Stomach smooth muscle (tissue), 2 donors: Measurements from ENCODE around the gene PTPN1.

Experiments used
- H3K27ac ChIP-seq: one replicate; pipeline ENCODE4 v1.7.0; 2013; ENCODE audit warnings: mild to moderate bottlenecking, low read length, inconsistent platforms
- H3K27me3 ChIP-seq, 2 donors: one replicate each; pipeline ENCODE4 v1.7.0; 2013; ENCODE audit warnings: low read length in 2 of 2; ENCODE audit not compliant: insufficient read depth in 2 of 2, control insufficient read depth in 1 of 2
- H3K36me3 ChIP-seq, 2 donors: one replicate each; pipeline ENCODE4 v1.7.0; 2013; ENCODE audit warnings: low read length in 2 of 2; ENCODE audit not compliant: control insufficient read depth in 2 of 2, insufficient read depth in 2 of 2
- H3K4me1 ChIP-seq: one replicate; pipeline ENCODE4 v1.7.0; 2013; ENCODE audit warnings: low read length; ENCODE audit not compliant: control insufficient read depth, insufficient read depth
- H3K4me3 ChIP-seq, 2 donors: one replicate each; pipeline ENCODE4 v1.7.0; 2013; ENCODE audit warnings: low read length in 2 of 2
- H3K9ac ChIP-seq, 2 donors: one replicate each; pipeline ENCODE4 v1.7.0; 2013; ENCODE audit warnings: low read length in 2 of 2, mild to moderate bottlenecking in 1 of 2
- H3K9me3 ChIP-seq, 2 donors: one replicate each; pipeline ENCODE4 v1.7.0; 2013; ENCODE audit warnings: low read length in 2 of 2; ENCODE audit not compliant: control insufficient read depth in 2 of 2
- donor health status: healthy.
- donor health status: Pancreatic carcinoma.

PTPN1 gene

GRCh38 chr20:50548396-50548795, 38.2 kb downstream of the PTPN1 start:
- H3K27ac ChIP-seq: no peak overlapping the region
- no peak overlapping the region for H3K9ac ChIP-seq
- H3K27me3 ChIP-seq: no peaks in the 10 kb centered on the region
- H3K4me1 ChIP-seq: peaks cover 4% of the 10 kb centered on the region
- no peak overlapping the region for H3K4me3 ChIP-seq
- H3K9me3 ChIP-seq: no peaks in the 10 kb centered on the region
- H3K36me3 ChIP-seq: peaks cover 3 to 6% of the 10 kb centered on the region in 2 donors

DNA sequence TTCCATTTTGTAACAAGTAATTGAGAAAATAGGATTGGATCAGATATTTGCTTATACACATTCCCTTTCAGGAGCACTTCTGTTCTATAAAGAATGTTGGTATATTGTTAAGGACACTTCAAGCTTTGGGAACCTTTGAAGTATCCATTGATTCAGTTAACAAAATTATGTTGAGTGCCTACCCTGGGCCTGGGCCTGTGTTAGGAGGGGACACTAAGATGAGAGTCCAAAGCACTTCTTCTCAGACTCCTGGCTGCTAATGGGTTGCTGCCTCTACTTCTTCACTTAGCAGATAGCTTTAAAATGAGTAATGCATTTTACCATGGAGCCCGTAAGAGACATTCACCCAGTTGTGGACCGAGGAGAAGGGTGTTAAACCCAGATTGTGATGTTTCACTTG, 40.3 kb downstream of the PTPN1 start:
- Histone ChIP-seq H3K4me1 (peaks cover 4% of the 10 kb centered on the region), H3K27ac (no peak overlapping the region)

DNA sequence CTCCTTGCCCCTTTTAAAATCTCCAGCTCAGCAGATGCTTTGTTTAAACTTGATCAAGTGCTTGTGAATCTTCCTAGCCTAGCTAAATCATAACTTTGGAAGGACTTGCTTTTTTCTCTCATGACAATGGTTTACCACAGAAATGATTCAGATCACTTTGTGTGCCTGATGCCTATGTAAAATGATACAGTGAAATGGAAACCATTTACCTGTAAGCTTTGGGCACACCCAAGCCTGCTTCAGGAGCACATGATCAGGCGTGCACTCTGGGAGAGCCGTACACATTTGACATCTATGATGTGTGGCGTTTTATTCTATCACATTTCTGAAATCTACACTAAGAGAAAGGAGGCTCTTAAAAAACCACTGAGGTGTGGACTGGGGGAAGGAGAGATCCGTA, 41.1 kb downstream of the PTPN1 start:
- Histone ChIP-seq H3K36me3 (peaks cover 3 to 6% of the 10 kb centered on the region in 2 donors), H3K27me3 (no peaks in the 10 kb centered on the region), H3K4me1 (peaks cover 4% of the 10 kb centered on the region), H3K9me3 (no peaks in the 10 kb centered on the region), H3K27ac (no peak overlapping the region), H3K9ac (no peak overlapping the region), H3K4me3 (no peak overlapping the region)

More for the DNA sequence above, 40.3 kb downstream of the PTPN1 start:
- no peaks in the 10 kb centered on the region for H3K27me3 ChIP-seq
- no peak overlapping the region for H3K9ac ChIP-seq
- H3K9me3 ChIP-seq: no peaks in the 10 kb centered on the region
- peaks cover 3 to 6% of the 10 kb centered on the region in 2 donors for H3K36me3 ChIP-seq
- no peak overlapping the region for H3K4me3 ChIP-seq

DNA sequence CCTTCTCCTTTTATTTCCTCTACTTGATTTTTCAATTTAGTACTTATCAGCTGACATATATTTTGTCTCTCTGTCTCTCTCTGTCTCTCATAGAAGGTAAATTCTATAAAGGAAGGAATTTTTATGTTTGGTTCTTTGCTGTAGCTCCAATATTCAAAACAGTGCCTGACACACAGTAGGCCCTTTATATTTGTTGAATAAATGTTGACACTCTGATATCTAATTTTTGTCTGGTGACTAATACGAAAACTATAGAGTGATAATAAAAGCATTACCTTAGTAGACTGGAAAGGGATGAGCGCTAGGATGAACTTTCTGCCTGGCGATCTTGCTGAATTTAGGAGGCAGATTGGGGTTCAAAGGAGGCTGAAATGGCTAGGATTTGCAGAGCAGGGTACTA, 42.8 kb downstream of the PTPN1 start:
- H3K27ac ChIP-seq: no peak overlapping the region
- H3K9ac ChIP-seq: no peak overlapping the region
- H3K9me3 ChIP-seq: no peaks in the 10 kb centered on the region
- no peak overlapping the region for H3K4me3 ChIP-seq
- H3K27me3 ChIP-seq: no peaks in the 10 kb centered on the region
- H3K36me3 ChIP-seq: peaks cover 3 to 8% of the 10 kb centered on the region in 2 donors
- no peaks in the 10 kb centered on the region for H3K4me1 ChIP-seq

GRCh38 chr20:50554694-50555579, 44.8 kb downstream of the PTPN1 start:
- Histone ChIP-seq H3K27ac (no peak overlapping the region), H3K27me3 (no peaks in the 10 kb centered on the region), H3K36me3 (peaks cover 0 to 3% of the 10 kb centered on the region in 2 donors), H3K9me3 (no peaks in the 10 kb centered on the region), H3K4me3 (no peak overlapping the region), H3K4me1 (peaks cover 1% of the 10 kb centered on the region), H3K9ac (no peak overlapping the region)

DNA sequence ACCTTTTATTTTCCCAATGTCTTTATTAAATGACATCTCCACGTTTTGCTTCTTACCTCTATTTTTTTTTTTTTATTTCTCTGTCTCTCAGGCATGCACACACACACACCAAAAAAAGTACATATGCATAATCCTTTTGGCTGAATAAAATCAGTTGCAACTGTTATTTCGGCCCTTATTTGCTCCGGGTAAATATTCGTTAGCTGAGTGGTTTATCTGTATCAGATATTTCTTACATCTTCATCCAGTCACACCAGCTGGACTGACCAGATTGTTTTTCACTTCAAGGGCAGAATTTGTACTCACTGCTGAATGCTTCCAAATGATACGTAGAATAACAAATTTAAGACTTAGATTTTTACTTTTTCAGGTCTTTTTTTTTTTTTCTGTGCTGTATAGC, 45.5 kb downstream of the PTPN1 start:
- H3K4me3 ChIP-seq: no peak overlapping the region
- no peak overlapping the region for H3K9ac ChIP-seq
- H3K9me3 ChIP-seq: no peaks in the 10 kb centered on the region
- H3K27me3 ChIP-seq: no peaks in the 10 kb centered on the region
- H3K4me1 ChIP-seq: peaks cover 6% of the 10 kb centered on the region
- H3K27ac ChIP-seq: no peak overlapping the region
- H3K36me3 ChIP-seq: peaks cover 0 to 3% of the 10 kb centered on the region in 2 donors

DNA sequence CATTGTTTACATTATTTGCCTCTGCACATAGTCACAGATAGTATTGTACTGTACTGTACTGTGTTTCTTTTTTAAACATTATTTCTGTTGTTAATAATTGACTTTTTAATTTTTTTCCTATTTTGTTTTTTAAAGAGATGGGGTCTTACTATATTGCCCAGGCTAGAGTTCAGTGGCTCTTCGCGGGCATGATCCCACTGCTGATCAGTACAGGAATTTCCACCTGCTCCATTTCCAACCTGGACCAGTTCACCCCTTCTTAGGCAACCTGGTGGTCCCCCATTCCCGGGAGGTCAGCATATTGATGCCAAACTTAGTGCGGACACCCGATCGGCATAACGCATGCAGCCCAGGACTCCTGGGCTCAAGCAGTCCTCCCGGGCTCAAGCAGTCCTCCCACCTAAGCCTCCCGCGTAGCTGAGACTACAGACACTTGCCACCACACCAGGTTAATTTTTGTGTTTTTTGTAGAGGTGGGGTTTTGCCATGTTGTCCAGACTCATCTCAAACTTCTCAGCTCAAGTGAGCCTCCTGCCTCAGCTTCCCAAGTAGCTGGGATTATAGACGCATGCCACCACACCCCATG, 47.5 kb downstream of the PTPN1 start:
- H3K27ac ChIP-seq: no peak overlapping the region

DNA sequence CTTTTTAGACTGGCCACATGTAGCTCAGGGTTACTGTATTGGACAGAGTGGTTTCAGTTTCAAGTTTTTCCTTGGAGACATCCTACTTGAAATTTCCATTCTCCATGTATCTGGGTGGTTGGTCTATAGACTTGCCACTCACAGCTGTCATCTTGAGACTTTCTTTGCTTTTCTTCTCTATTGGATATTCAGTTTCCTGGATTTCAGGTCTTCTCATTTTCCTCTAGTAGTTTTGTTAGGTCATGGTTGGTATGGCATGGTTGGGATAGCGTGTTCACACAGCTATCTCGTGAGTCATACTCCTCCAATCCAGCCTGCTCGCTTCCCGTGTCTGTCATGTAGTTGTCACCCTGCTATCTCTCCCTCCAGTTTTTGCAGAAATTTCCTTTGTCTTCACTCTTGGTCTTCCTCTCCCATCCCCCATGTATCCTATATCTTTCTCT, 48.3 kb downstream of the PTPN1 start:
- H3K4me1 ChIP-seq: peaks cover 21% of the 10 kb centered on the region

More for the DNA sequence above, 47.5 kb downstream of the PTPN1 start:
- H3K4me3 ChIP-seq: no peak overlapping the region
- no peak overlapping the region for H3K9ac ChIP-seq
- H3K9me3 ChIP-seq: no peaks in the 10 kb centered on the region
- H3K36me3 ChIP-seq: peaks cover 8 to 14% of the 10 kb centered on the region in 2 donors
- H3K27me3 ChIP-seq: no peaks in the 10 kb centered on the region
- peaks cover 21% of the 10 kb centered on the region for H3K4me1 ChIP-seq

GRCh38 chr20:50559149-50559548, 49.0 kb downstream of the PTPN1 start:
- Histone ChIP-seq H3K27ac (no peak overlapping the region), H3K4me1 (peaks cover 21% of the 10 kb centered on the region), H3K4me3 (no peak overlapping the region), H3K9me3 (no peaks in the 10 kb centered on the region), H3K9ac (no peak overlapping the region), H3K36me3 (peaks cover 8 to 15% of the 10 kb centered on the region in 2 donors), H3K27me3 (no peaks in the 10 kb centered on the region)

More for the DNA sequence above, 48.3 kb downstream of the PTPN1 start:
- no peaks in the 10 kb centered on the region for H3K27me3 ChIP-seq
- peaks cover 8 to 15% of the 10 kb centered on the region in 2 donors for H3K36me3 ChIP-seq
- H3K9me3 ChIP-seq: no peaks in the 10 kb centered on the region
- H3K27ac ChIP-seq: no peak overlapping the region
- H3K4me3 ChIP-seq: no peak overlapping the region
- no peak overlapping the region for H3K9ac ChIP-seq

GRCh38 chr20:50559856-50560638, 49.9 kb downstream of the PTPN1 start:
- Histone ChIP-seq H3K4me1 (peaks cover 21% of the 10 kb centered on the region), H3K9me3 (no peaks in the 10 kb centered on the region), H3K9ac (no peak overlapping the region), H3K36me3 (peaks cover 8 to 17% of the 10 kb centered on the region in 2 donors), H3K27ac (no peak overlapping the region), H3K27me3 (no peaks in the 10 kb centered on the region), H3K4me3 (no peak overlapping the region)
